Activated CD4-positive, alpha-beta T cell treated with anti-CD3 and anti-CD28 coated beads for 1 hour (primary cell): Measurements from ENCODE around the gene PRR23C.
"Not testable (repeated sequence)": the region's sequence is repeated elsewhere in the genome, so short reads cannot be mapped to it uniquely, and the experiment has no call there.

Experiments used
- DNase-seq: peaks from one replicate; pipeline ENCODE4 v3.0.0-alpha.2; 2020

The PRR23C gene

DNA sequence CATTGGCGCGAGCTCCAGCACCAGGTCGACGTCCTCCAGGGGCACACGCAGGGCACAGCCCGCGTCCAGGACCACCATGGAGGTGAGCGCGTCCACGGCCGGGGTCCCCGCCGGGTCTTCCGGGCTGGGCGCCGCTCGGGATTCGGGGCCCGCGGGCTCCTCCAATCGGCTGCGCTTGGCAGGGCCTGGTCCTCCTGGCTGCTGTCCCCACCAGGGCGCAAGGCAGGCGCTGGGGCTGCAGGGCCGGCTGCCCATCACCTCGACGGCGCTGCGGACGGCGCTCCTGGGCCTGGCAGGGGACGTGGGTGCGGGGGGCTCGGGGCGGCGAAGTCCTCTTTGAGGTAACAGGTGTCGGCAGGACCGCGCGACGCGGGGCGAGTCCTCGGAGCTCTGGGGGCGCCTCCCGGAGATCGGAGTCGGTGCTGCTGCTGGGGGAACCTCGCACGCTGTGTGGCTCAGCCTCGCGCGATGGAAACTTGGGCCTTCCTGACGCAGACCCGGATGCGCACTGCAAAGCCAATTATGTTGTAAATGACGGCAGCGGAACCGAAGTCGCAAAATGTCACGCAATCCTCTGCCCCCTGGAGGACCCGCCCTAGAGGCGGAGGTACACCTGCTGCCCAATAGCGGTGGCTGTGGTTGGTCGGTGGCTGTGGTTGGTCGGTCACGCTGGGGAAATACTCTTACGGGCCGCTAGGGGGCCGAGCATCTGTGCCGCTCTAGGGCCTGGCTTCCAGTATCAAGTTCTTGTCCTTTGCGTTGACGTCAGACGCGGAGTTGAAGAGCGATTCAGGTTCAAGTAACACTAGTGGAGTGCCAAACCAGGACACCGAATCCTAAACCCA is at the start of gene PRR23C:
TSS of gene PRR23C (minus strand) at position 527 of the 845 bp plus-strand sequence. CDS start at position 255, 272 bp downstream.
- no peak for DNase-seq

DNA sequence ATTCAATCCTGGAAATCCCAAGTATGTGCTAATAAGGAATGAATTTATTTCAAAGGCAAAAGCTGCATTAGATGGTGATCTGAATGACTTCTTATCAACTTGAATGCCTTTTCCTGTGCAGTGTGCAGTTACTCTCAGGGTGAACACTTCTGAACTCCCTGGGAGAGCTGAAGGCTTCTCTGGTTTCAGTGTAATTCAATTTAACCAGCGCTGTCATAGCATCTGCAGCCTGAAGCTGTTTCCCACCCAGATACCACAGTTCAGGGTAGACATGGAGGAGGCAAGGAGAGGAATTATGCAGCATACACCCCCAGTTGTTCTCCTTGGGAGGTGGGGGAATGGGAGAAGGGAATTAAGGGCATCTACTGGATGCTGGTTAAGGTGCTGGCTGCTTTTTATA is 49.1 kb upstream of the PRR23C start:
- DNase-seq, result no peak

DNA sequence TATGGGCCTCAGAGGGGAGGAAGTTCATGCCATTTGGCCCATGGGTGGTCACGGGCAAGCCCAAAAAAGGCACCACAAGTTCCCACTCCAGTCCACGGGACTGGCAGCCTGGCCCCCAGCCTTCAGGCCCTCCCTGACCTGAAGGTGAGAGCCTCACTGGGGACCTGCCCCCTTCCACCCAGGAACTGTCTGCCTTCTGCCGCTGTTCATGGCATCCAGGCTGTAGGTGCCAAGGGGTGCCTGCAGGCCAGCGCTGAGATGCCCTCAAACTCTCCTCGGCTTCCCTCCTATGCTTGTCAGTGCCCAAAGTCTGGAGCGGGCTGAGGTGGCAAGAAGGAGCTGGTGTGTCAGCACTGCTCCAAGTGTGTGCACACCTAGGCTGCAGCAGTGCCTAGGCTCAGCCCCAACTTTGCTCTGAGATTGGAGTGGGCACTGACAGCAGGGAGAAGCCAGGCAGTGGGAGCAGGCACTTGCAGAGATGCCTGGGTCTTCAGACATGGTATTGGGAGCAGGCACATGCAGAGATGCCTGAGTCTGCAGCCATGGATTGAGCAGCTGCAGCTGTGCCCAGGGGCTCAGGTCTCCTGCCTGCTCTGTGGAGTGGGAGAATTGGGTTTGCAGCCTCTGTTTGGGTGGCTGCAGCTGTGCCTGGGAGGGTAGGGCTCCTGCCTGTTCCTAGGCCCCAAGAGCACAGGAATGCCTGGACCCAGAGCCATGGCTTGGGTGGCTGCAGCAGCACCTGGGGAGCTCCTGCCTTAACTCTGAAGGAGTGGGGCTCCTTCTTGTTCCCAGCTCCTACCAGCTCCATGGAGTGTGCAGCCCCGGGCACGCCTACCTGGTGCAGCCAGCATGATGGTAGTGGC is 44.0 kb upstream of the PRR23C start:
- DNase-seq, result no peak

GRCh38 chr3:139087621-139088020 is 42.9 kb upstream of the PRR23C start:
- no peak for DNase-seq

DNA sequence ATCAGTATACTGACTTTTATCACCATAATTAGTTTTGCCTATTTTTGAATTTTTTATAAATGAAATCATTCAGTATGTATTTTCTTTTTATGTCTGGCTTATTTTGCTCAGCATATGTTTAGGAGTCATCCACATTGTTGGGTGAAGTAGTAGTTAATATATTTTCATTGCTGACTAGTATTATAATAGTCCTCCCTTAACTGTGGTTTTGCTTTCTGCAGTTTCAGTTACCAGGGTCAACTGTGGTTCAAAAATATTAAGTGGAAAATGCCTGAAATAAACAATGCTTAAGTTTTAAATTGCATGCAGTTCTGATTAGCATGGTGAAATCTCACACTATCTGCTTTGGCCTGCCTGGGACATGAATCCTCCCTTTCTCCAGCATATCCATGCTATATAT is 39.5 kb upstream of the PRR23C start:
- DNase-seq, result no peak

- no peak for DNase-seq
Observed at GRCh38 chr3:139074565-139075115, 29.9 kb upstream of the PRR23C start.

DNA sequence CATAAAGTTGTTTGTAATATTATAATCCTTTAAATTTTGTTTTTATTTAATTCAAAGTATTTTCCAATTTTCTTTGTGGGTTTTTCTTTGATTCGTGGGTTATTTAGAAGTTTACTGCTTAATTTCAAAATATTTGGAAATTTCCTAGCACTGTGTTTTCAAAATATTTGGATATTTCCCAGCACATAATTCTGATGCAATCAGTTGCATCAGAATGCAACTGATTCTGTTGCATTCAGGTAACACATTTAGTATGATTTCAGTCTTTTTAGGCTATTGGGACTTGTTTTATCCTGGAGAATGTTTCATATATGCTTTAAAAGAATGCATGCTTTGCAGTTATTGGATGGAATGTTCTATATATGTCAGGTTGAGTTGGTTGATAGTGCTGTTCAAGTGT is 18.2 kb upstream of the PRR23C start:
- no peak for DNase-seq

DNA sequence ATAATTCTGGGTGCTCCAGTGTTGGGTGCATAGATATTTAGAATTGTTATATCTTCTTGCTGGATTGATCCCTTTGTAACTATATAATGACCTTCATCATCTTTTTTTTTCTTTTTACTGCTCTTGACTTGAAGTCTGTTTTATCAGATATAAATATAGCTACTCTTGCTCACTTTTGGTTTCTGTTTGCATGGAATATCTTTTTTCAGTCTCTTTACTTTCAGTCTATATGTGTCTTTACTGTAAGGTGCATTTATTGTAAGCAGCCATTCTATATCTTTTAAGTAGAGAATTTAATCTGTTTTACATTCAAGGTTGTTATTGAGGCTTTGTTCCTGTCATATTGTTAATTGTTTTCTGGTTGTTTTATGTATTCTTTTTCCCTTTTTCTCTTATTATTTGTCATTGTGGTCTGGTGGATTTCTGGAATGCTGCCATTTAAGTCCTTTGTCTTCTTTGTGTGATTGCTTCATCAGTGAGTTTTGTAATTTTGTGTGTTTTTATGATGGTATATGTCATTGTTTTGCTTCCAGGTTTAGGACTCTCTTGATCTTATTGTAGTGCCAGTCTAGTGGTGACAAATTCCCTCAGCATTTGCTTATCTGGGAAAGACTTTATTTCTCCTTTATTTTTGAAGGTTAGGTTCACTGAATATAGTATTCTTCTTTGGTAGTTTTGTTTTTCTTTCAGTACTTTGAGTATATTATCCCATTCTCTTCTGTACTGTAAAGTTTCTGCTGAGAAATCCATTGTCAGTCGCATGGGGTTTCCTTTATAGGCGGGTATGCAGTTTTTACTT is 8.3 kb upstream of the PRR23C start:
- DNase-seq, result no peak

GRCh38 chr3:139043554-139044365 is 932 bp downstream of the PRR23C start:
- DNase-seq, result no peak

DNA sequence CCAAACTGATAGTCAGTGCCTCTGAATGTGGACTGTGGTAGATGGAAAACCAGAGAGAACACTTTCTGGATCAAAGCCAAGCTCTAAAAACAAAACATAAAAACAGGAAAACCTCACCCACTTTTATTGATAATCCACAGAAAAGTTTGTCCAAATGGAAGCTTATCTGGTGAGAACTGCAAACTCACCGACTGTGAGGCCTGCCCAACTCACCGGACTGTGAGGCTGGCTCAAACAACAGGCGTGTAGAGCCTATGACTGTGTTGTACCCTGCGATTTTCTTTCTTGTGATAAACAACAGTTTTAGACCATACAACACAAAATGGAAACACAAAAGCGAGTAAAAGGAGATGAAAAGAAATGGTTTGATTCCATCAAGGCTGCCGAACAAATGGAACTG is 7.2 kb downstream of the PRR23C start:
- no peak for DNase-seq

- DNase-seq, result no peak
Observed at GRCh38 chr3:139032326-139033002, 12.2 kb downstream of the PRR23C start.

DNA sequence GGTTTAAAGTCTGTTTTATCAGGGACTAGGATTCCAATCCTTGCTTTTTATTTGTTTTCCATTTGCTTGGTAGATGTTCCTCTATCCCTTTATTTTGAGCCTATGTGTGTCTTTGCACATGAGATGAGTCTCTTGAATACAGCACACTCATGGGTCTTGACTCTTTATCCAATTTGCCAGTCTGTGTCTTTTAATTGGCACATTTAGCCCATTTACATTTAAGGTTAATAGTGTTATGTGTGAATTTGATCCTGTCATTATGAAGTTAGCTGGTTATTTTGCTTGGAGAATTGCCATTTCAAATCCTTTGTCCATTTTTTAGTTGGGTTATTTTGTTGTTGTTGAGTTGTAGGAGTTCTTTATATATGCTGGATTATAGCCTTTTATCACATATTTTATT is 14.1 kb downstream of the PRR23C start:
- not testable (repeated sequence) for DNase-seq

GRCh38 chr3:139024968-139025367 is 19.7 kb downstream of the PRR23C start:
- no peak for DNase-seq

- DNase-seq, result no peak
Observed at GRCh38 chr3:139020868-139021234, 23.8 kb downstream of the PRR23C start, which contains the start of gene PRR23B. Gene PRR23B (minus strand): TSS chr3:139020926. CDS start chr3:139020661, 265 bp downstream.

DNA sequence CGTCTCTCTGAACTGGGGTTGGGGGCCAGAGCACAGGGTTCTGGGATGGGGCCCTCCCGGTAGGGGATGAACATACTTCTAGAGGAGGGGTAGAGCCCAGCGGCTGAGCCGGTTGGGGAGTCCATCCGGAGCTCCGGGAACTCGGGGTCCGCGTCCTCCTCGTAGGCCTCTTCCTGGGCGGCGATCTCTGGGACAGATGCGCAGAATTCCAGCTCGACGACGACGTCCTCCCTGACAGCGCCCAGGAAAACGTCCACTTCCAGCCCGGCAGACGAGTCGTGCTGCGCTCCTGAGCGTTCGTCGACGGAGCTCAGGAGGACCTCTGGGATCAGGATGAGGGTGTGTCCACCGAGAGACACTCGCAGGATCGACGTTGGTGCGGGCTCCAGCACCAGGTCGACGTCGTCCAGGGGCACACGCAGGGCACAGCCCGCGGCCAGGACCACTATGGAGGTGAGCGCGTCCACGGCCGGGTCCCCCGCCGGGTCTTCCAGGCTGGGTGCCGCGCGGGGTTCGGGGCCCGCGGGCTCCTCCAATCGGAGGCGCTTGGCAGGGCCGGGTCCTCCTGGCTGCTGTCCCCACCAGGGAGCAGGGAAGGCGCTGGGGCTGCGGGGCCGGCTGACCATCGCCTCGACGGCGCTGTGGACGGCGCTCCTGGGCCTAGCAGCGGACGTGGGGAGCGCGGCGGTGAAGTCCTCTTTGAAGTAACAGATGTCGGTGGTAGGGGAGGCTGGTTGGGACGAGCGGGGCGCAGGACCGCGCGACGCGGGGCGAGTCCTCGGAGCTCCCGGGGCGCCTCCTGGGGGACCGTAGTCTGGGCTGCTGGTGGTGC is 24.4 kb downstream of the PRR23C start:
- no peak for DNase-seq

DNA sequence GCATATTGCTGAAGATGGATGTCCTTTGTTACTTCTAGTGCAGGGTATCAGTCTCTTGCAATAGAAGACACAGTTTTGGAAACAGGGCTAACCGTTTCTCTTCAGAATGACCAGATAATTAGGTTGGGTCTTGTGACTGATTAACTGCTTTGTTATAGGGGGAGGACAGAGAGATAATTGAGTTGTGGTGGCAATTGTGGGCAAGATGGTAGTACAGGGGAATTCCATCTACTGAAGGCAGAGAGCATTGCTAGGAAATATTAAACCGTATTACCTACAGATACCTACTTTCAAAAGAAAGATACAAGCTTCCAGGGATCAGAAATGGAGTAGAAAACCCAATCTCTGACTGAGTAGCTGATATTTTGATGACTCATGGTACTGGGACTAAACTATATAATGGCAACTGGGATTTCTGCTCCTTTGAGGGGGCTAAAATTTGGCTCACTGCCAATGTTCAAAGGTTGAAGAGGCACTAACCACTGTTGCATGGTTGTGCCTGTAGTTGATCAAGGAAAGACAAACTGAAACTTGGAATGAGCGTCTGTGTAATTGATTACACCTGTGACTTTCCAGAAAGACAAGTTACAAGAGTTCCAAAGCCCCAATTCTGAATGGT is 28.2 kb downstream of the PRR23C start:
- DNase-seq, result no peak

- DNase-seq, result no peak
Observed at GRCh38 chr3:139006051-139006716, 38.5 kb downstream of the PRR23C start, which contains the start of gene PRR23A. Gene PRR23A (minus strand): TSS chr3:139006268. CDS start chr3:139006268, 0 bp downstream.

GRCh38 chr3:139005356-139005993 is 39.2 kb downstream of the PRR23C start:
- no peak for DNase-seq

GRCh38 chr3:138995706-138996105 is 49.0 kb downstream of the PRR23C start:
- DNase-seq, result no peak
